ENCODE measurements around the gene AHI1. TPM values are rescaled to one million over a fixed set of nuclear protein-coding genes. Genes with fewer than 3 reads are reported as not detected.

AHI1 gene
- total and polyA plus RNA-seq, 5 donors: 5.9 to 30.7 (median 16.0) TPM

GRCh38 chr6:135274561-135275293 lies 222.8 kb downstream of the AHI1 start:
- ATAC-seq: no peak

DNA sequence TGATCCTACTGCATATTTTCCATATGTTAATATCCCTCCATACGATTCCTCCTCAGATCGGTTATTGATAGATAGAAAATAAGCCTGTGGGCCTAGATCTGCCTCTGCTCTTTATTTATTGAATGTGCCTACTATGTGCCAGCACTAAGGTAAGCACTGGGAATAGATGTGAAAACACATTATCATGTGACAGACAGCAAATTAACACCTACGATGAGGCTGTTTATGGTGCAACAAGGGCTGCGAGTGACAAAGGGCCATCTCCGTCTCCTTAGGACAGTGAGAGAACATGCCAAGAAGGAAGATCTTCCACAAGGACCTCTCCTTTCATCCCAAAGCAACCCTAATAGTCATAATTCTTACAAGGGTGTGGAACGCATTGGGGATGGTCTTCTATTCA lies 225.9 kb downstream of the AHI1 start:
- ATAC-seq (no peak), DNase-seq (no peak)
- Histone ChIP-seq H3K4me1 (ENCODE audit: control insufficient read depth, insufficient read depth, low read length) (no peaks in the 10 kb centered on the region), H3K4me3 (ENCODE audit: low read length) (no peak overlapping the region), H3K9me3 (ENCODE audit: control insufficient read depth, low read length) (no peaks in the 10 kb centered on the region), H3K27ac (ENCODE audit: low read length) (no peak overlapping the region), H3K27me3 (ENCODE audit: control insufficient read depth, insufficient read depth) (no peaks in the 10 kb centered on the region)
- WGBS: 81% methylated on average over 6 of the region's 6 CpGs
- intact Hi-C loops (cut with DNase I): no loop called here

More at GRCh38 chr6:135274561-135275293, 222.8 kb downstream of the AHI1 start:
- H3K9me3 ChIP-seq (ENCODE audit: control insufficient read depth, low read length): no peaks in the 10 kb centered on the region
- no peak overlapping the region for H3K4me3 ChIP-seq (ENCODE audit: low read length)
- H3K4me1 ChIP-seq (ENCODE audit: control insufficient read depth, insufficient read depth, low read length): no peaks in the 10 kb centered on the region
- DNase-seq: no peak
- WGBS: 46% methylated on average over 5 of the region's 5 CpGs
- intact Hi-C loops (cut with DNase I): no loop called here
- H3K27ac ChIP-seq (ENCODE audit: low read length): no peak overlapping the region
- H3K27me3 ChIP-seq (ENCODE audit: control insufficient read depth, insufficient read depth): no peaks in the 10 kb centered on the region

DNA sequence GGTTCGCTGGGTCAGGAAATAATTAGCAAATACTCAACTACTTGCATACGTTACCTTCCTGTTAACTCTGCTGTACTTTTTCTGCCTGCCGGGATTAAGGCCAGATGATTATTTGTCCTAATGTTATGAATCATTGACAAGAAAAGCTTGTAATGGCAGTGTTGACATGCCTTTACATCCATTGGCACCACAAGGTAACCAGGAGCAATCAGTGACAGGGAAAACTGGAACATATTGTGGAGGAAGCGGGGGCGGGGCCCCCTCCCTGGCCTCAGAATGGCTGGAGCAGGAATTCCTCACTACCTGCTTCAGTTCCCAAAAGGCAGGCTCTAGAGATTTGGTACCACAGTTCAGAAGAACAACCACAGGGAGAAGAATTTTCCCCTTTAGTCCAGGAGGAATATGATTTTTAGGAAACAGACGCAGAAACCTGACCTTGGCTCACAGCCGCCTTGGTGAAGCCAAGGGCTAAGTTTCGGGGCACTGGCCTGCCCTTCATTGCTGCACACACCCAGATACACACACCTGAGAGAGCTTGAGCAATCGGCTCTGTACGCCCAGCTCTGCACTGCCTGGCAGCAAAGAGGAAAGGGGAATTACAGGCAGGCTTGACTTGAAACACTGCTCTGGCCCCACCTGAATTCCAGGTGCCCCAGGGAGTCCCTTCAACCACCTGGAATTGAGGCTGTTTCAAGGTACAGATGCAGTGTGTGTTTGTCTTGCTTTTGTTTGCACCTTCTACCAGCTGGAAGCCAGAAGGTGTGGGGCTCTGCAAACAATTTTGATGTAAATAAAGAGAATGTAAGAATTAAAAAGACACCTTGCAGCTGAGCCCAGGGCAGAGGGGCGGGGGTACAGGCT lies 226.6 kb downstream of the AHI1 start:
- Histone ChIP-seq H3K27ac (ENCODE audit: low read length) (no peak overlapping the region), H3K27me3 (ENCODE audit: control insufficient read depth, insufficient read depth) (no peaks in the 10 kb centered on the region), H3K4me1 (ENCODE audit: control insufficient read depth, insufficient read depth, low read length) (no peaks in the 10 kb centered on the region), H3K9me3 (ENCODE audit: control insufficient read depth, low read length) (no peaks in the 10 kb centered on the region), H3K4me3 (ENCODE audit: low read length) (no peak overlapping the region)
- peak in 1 of 2 donors; percentile 38 for ATAC-seq
- no peak for DNase-seq
- 64% methylated on average over 11 of the region's 11 CpGs for WGBS
- intact Hi-C loops (cut with DNase I): no loop called here

GRCh38 chr6:135269481-135269891 lies 228.1 kb downstream of the AHI1 start:
- 40% methylated on average over 1 of the region's 1 CpG for WGBS
- Histone ChIP-seq H3K9me3 (ENCODE audit: control insufficient read depth, low read length) (no peaks in the 10 kb centered on the region), H3K4me1 (ENCODE audit: control insufficient read depth, insufficient read depth, low read length) (no peaks in the 10 kb centered on the region), H3K27me3 (ENCODE audit: control insufficient read depth, insufficient read depth) (no peaks in the 10 kb centered on the region), H3K27ac (ENCODE audit: low read length) (no peak overlapping the region), H3K4me3 (ENCODE audit: low read length) (no peak overlapping the region)
- intact Hi-C loops (cut with DNase I): no loop called here
- no peak for ATAC-seq
- DNase-seq: peak in 1 of 3 donors; percentile 46

- Histone ChIP-seq H3K27ac (ENCODE audit: low read length) (no peak overlapping the region), H3K4me3 (ENCODE audit: low read length) (no peak overlapping the region), H3K27me3 (ENCODE audit: control insufficient read depth, insufficient read depth) (no peaks in the 10 kb centered on the region), H3K4me1 (ENCODE audit: control insufficient read depth, insufficient read depth, low read length) (no peaks in the 10 kb centered on the region), H3K9me3 (ENCODE audit: control insufficient read depth, low read length) (no peaks in the 10 kb centered on the region)
- no peak for DNase-seq
- intact Hi-C loops (cut with DNase I): no loop called here
- WGBS: 98% methylated on average over 3 of the region's 3 CpGs
- no peak for ATAC-seq
Measured at GRCh38 chr6:135268740-135269139, 228.8 kb downstream of the AHI1 start.

- H3K4me3 ChIP-seq (ENCODE audit: low read length): no peak overlapping the region
- H3K27me3 ChIP-seq (ENCODE audit: control insufficient read depth, insufficient read depth): no peaks in the 10 kb centered on the region
- 91% methylated on average over 3 of the region's 3 CpGs for WGBS
- intact Hi-C loops (cut with DNase I): no loop called here
- H3K4me1 ChIP-seq (ENCODE audit: control insufficient read depth, insufficient read depth, low read length): no peaks in the 10 kb centered on the region
- ATAC-seq (no peak), DNase-seq (no peak)
- no peak overlapping the region for H3K27ac ChIP-seq (ENCODE audit: low read length)
- no peaks in the 10 kb centered on the region for H3K9me3 ChIP-seq (ENCODE audit: control insufficient read depth, low read length)
Measured at GRCh38 chr6:135268263-135268662, 229.3 kb downstream of the AHI1 start.

DNA sequence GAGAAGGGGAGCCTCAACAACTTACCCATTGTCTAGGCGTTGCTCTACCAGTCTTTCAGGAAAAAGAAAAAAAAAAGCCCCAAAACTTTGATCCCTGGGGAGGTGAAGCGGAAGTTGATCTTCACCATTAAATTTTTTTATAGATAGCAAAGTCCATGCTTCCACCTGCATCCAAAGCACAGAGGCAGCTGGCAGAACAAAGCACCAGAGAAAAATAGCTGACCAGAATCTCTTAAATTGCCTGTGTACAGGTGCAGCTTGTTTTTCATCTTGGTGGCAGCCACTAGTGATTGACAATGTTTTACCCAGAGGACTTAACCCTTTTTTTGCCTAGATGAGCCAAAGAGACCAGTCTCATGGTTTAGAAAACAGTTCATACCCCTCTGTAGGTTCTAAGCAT lies 230.5 kb downstream of the AHI1 start:
- WGBS: 63% methylated on average over 2 of the region's 2 CpGs
- Histone ChIP-seq H3K4me3 (ENCODE audit: low read length) (no peak overlapping the region), H3K27ac (ENCODE audit: low read length) (no peak overlapping the region), H3K9me3 (ENCODE audit: control insufficient read depth, low read length) (no peaks in the 10 kb centered on the region), H3K27me3 (ENCODE audit: control insufficient read depth, insufficient read depth) (no peaks in the 10 kb centered on the region), H3K4me1 (ENCODE audit: control insufficient read depth, insufficient read depth, low read length) (no peaks in the 10 kb centered on the region)
- intact Hi-C loops (cut with DNase I): no loop called here
- DNase-seq: no peak
- no peak for ATAC-seq

- intact Hi-C loops (cut with DNase I): no loop called here
- ATAC-seq (no peak), DNase-seq (no peak)
- 87% methylated on average over 8 of the region's 8 CpGs for WGBS
- H3K9me3 ChIP-seq (ENCODE audit: control insufficient read depth, low read length): no peaks in the 10 kb centered on the region
- no peak overlapping the region for H3K4me3 ChIP-seq (ENCODE audit: low read length)
- H3K27me3 ChIP-seq (ENCODE audit: control insufficient read depth, insufficient read depth): no peaks in the 10 kb centered on the region
- no peak overlapping the region for H3K27ac ChIP-seq (ENCODE audit: low read length)
- no peaks in the 10 kb centered on the region for H3K4me1 ChIP-seq (ENCODE audit: control insufficient read depth, insufficient read depth, low read length)
Measured at GRCh38 chr6:135266675-135267074, 230.9 kb downstream of the AHI1 start.

- intact Hi-C loops (cut with DNase I): no loop called here
- ATAC-seq: no peak
Measured at GRCh38 chr6:135265278-135265677, 232.3 kb downstream of the AHI1 start.

DNA sequence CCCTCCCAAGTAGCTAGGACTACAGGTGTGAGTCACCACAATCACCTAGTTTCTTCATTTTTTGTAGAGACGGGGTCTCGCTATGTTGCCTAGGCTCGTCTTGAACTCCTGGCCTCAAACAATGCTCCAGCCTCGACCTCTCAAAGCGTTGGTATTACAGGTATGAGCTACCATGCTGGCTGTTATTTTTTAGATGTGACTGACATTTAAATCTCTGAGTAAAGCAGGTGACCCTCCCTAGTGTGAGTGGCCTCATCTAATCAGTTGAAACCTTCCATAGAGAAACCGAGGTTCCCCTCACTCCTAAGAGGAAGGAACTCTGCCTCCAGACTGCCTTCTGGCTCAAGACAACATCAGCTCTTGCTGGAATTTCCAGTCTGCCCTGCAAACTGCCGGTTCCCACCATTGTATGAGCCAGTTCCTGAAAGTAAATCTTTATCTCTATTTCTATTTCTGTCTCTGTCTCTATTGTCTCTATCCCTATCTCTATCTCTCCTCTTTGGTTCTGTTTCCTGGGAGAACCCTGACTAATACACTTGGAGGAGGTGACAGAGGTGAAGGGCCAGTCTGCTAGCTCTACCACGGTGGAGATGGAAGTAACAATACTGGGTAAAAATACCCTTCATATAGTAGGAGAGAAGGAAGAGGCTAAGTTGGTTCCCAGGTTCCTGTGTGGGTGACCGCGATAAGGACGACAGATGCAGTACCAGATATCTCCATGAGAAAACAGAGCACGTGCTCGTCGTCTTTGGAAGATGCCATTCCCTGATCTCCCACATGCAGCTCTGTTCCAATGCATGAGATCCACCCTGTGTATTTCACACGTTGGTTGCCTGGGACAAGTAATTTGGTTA lies 235.4 kb downstream of the AHI1 start:
- intact Hi-C loops (cut with DNase I): no loop called here
- 65% methylated on average over 15 of the region's 15 CpGs for WGBS
- H3K4me3 ChIP-seq (ENCODE audit: low read length): no peak overlapping the region
- no peak for ATAC-seq
- no peak overlapping the region for H3K27ac ChIP-seq (ENCODE audit: low read length)
- DNase-seq: no peak
- no peaks in the 10 kb centered on the region for H3K4me1 ChIP-seq (ENCODE audit: control insufficient read depth, insufficient read depth, low read length)
- H3K9me3 ChIP-seq (ENCODE audit: control insufficient read depth, low read length): no peaks in the 10 kb centered on the region
- no peaks in the 10 kb centered on the region for H3K27me3 ChIP-seq (ENCODE audit: control insufficient read depth, insufficient read depth)

More at GRCh38 chr6:135265278-135265677, 232.3 kb downstream of the AHI1 start:
- no peak overlapping the region for H3K4me3 ChIP-seq (ENCODE audit: low read length)
- H3K4me1 ChIP-seq (ENCODE audit: control insufficient read depth, insufficient read depth, low read length): no peaks in the 10 kb centered on the region
- H3K27ac ChIP-seq (ENCODE audit: low read length): no peak overlapping the region
- WGBS: 91% methylated on average over 3 of the region's 3 CpGs
- H3K27me3 ChIP-seq (ENCODE audit: control insufficient read depth, insufficient read depth): no peaks in the 10 kb centered on the region
- DNase-seq: no peak
- H3K9me3 ChIP-seq (ENCODE audit: control insufficient read depth, low read length): no peaks in the 10 kb centered on the region

GRCh38 chr6:135260612-135261011 lies 236.9 kb downstream of the AHI1 start:
- H3K27ac ChIP-seq (ENCODE audit: low read length): no peak overlapping the region
- intact Hi-C loops (cut with DNase I): no loop called here
- H3K27me3 ChIP-seq (ENCODE audit: control insufficient read depth, insufficient read depth): no peaks in the 10 kb centered on the region
- ATAC-seq: no peak
- H3K4me1 ChIP-seq (ENCODE audit: control insufficient read depth, insufficient read depth, low read length): no peaks in the 10 kb centered on the region
- WGBS: 90% methylated on average over 4 of the region's 4 CpGs
- DNase-seq: no peak
- no peak overlapping the region for H3K4me3 ChIP-seq (ENCODE audit: low read length)
- no peaks in the 10 kb centered on the region for H3K9me3 ChIP-seq (ENCODE audit: control insufficient read depth, low read length)

All from right cardiac atrium (tissue), 5 donors.